Transverse colon (tissue), 3 donors: Measurements from ENCODE around the gene NCKAP5.

Source experiments
- POLR2A ChIP-seq: fragments of 450-650 bp; IDR thresholded peaks from one replicate; pipeline ENCODE4 v1.6.1; 2016; ENCODE audit warnings: antibody characterized with exemption, mild to moderate bottlenecking, moderate library complexity
- TF ChIP-seq, protein P1 (sequence below), 5 experiments: fragments of 200-600 bp in 3 of 5; fragments of 450-650 bp in 2 of 5; sonication (generic) in 3 of 5; IDR thresholded peaks; 1 replicate in 2 of 5; 2 replicates in 3 of 5; pipeline ENCODE4 v1.5.1; 2016 to 2017; ENCODE audit warnings: antibody characterized with exemption in 5 of 5, inconsistent platforms in 3 of 5, mild to moderate bottlenecking in 2 of 5, moderate library complexity in 1 of 5

DNA sequence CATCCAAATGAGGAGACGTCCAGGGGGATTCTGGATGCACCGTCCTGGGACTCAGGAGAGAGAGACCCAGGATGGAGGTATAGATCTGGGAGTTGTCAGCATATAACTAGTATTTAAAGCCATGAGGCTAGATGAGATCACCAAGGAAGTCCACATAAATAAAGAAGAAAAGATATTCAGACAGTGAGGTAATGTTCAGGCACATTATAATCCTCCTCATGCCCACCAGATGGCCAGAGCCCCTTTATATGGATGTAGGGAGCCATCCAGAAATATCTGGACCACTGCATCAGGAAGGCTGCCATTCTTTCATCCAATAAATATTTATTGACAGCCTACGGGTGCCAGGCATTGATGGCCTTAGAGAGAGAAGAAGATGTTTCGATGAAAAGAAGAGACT, 21.2 kb upstream of the NCKAP5 start:
- TF ChIP-seq, protein P1, sequence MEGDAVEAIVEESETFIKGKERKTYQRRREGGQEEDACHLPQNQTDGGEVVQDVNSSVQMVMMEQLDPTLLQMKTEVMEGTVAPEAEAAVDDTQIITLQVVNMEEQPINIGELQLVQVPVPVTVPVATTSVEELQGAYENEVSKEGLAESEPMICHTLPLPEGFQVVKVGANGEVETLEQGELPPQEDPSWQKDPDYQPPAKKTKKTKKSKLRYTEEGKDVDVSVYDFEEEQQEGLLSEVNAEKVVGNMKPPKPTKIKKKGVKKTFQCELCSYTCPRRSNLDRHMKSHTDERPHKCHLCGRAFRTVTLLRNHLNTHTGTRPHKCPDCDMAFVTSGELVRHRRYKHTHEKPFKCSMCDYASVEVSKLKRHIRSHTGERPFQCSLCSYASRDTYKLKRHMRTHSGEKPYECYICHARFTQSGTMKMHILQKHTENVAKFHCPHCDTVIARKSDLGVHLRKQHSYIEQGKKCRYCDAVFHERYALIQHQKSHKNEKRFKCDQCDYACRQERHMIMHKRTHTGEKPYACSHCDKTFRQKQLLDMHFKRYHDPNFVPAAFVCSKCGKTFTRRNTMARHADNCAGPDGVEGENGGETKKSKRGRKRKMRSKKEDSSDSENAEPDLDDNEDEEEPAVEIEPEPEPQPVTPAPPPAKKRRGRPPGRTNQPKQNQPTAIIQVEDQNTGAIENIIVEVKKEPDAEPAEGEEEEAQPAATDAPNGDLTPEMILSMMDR (IDR thresholded peaks at IDR 0.05), result no peak
- TF ChIP-seq POLR2A, result no peak
